GM12878 (cell line): ENCODE data around the gene FRMPD2.

ENCODE experiments used
- CHD1 ChIP-seq: IDR thresholded peaks from 2 replicates; pipeline ENCODE4 v1.6.1; 2012; ENCODE audit warnings: low read depth, low read length, improper control_type of control experiment
- CREB1 ChIP-seq: IDR thresholded peaks from 2 replicates; pipeline ENCODE4 v1.6.1; 2012; ENCODE audit warnings: low read depth, mild to moderate bottlenecking, inconsistent platforms
- CTCF ChIP-seq, 3 experiments: IDR thresholded peaks in 2 of 3; conservative IDR thresholded peaks in 1 of 3; 2 replicates each; pipeline ENCODE4 v1.5.1; 2011; ENCODE audit warnings: low read depth in 3 of 3, low read length in 3 of 3, mild to moderate bottlenecking in 3 of 3, control low read depth in 2 of 3, moderate library complexity in 2 of 3, inconsistent platforms in 1 of 3, mixed read lengths in 1 of 3; ENCODE audit not compliant: control insufficient read depth in 2 of 3, insufficient read depth in 1 of 3; ENCODE audit errors: extremely low read depth in 1 of 3
- EZH2 ChIP-seq: IDR thresholded peaks from 2 replicates; pipeline ENCODE4 v1.6.1; 2012; ENCODE audit warnings: low read depth, mild to moderate bottlenecking, control low read depth, inconsistent platforms, low read length, borderline replicate concordance; ENCODE audit not compliant: control insufficient read depth
- FOS ChIP-seq: IDR thresholded peaks from 3 replicates; pipeline ENCODE4 v1.6.1; 2011; ENCODE audit warnings: borderline replicate concordance; ENCODE audit not compliant: insufficient read length; ENCODE audit errors: extremely low read depth
- KDM1A ChIP-seq: fragments of 200-600 bp; sonication (generic); IDR thresholded peaks from 2 replicates; pipeline ENCODE4 v1.6.1; 2016; ENCODE audit warnings: borderline replicate concordance
- NFXL1 ChIP-seq: fragments of 450-650 bp; IDR thresholded peaks from 2 replicates; pipeline ENCODE4 v1.6.1; 2017; ENCODE audit warnings: antibody characterized with exemption, mild to moderate bottlenecking, borderline replicate concordance
- RB1 ChIP-seq: fragments of 450-650 bp; formaldehyde crosslinking; IDR thresholded peaks from 2 replicates; pipeline ENCODE4 v1.6.1; 2017; ENCODE audit warnings: mild to moderate bottlenecking, borderline replicate concordance
- SKIL ChIP-seq: fragments of 450-650 bp; IDR thresholded peaks from 2 replicates; pipeline ENCODE4 v1.6.1; 2017; ENCODE audit warnings: mild to moderate bottlenecking, low read depth, inconsistent platforms; ENCODE audit not compliant: poor library complexity, severe bottlenecking
- USF2 ChIP-seq: IDR thresholded peaks from 2 replicates; pipeline ENCODE4 v1.6.1; 2011; ENCODE audit warnings: low read depth, low read length, improper control_type of control experiment, borderline replicate concordance

- no peak for TF ChIP-seq EZH2
- TF ChIP-seq CTCF (IDR thresholded peaks at IDR 0.05 in 2 of 3, conservative IDR thresholded peaks at IDR 0.05 in 1 of 3; ENCODE audit: control insufficient read depth in 2 of 3, extremely low read depth in 1 of 3, insufficient read depth in 1 of 3, low read depth in 3 of 3, low read length in 3 of 3): no peak
- no peak for TF ChIP-seq RB1
- no peak for TF ChIP-seq CHD1
- TF ChIP-seq USF2: no peak
- TF ChIP-seq NFXL1: no peak
- TF ChIP-seq SKIL: no peak
- TF ChIP-seq FOS: no peak
- TF ChIP-seq KDM1A: no peak
- TF ChIP-seq CREB1: no peak
Measured at GRCh38 chr10:48194830-48195229, 79.7 kb downstream of the FRMPD2 start.
